ENCODE data around the gene PKD1.
"Not testable (repeated sequence)": the region's sequence is repeated elsewhere in the genome, so short reads cannot be mapped to it uniquely, and the experiment has no call there.

Gene PKD1

DNA sequence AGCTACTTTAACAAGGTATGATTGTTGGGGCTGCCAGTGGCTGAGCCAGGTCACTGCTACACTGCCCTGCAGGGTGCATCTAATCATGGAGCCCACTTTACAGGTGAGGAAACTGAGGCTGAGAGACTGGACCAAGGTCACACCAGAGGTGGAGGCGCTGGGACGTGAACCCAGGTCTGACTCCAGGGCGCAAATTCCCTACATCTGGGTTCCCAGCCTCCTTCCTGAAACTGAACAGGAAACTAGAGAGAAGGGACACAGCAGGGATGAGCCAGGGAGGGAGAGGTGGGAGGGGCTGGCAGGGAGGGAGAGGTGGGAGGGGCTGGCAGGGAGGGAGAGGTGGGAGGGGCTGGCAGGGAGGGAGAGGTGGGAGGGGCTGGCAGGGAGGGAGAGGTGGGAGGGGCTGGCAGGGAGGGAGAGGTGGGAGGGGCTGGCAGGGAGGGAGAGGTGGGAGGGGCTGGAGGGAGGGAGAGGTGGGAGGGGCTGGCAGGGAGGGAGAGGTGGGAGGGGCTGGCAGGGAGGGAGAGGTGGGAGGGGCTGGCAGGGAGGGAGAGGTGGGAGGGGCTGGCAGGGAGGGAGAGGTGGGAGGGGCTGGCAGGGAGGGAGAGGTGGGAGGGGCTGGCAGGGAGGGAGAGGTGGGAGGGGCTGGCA, 7.9 kb downstream of the PKD1 start:
- not testable (repeated sequence) for H3K27me3 ChIP-seq (ENCODE audit: control insufficient read depth in 1 of 2, insufficient read depth in 1 of 2, low read length in 2 of 2); H3K4me3 ChIP-seq (ENCODE audit: insufficient read depth in 1 of 2, low read depth in 1 of 2, low read length in 2 of 2); H3K36me3 ChIP-seq (ENCODE audit: control insufficient read depth in 1 of 2, insufficient read depth in 2 of 2, low read depth in 1 of 2, low read length in 2 of 2); H3K4ac ChIP-seq (ENCODE audit: low read depth in 1 of 2, low read length in 2 of 2); H2AK5ac ChIP-seq (ENCODE audit: low read length, severe bottlenecking); H2BK5ac ChIP-seq (ENCODE audit: low read depth, low read length, poor library complexity, severe bottlenecking); H3K14ac ChIP-seq (ENCODE audit: low read length in 2 of 2); H2AFZ ChIP-seq (ENCODE audit: low read depth, low read length); H3K9me3 ChIP-seq (ENCODE audit: control insufficient read depth, low read length); H2BK120ac ChIP-seq (ENCODE audit: low read depth, low read length); H3K79me1 ChIP-seq (replicated peaks; ENCODE audit: low read length, poor library complexity, severe bottlenecking); H3K18ac ChIP-seq (ENCODE audit: low read depth in 1 of 2, low read length in 2 of 2); H3K4me2 ChIP-seq (ENCODE audit: low read length, poor library complexity, severe bottlenecking); H3K9ac ChIP-seq (ENCODE audit: low read length); H4K8ac ChIP-seq (ENCODE audit: low read length); H3K23ac ChIP-seq (ENCODE audit: low read length in 2 of 2); H2BK12ac ChIP-seq (ENCODE audit: low read length in 2 of 2); H4K91ac ChIP-seq (ENCODE audit: low read length); H2BK15ac ChIP-seq (ENCODE audit: low read depth, poor library complexity, severe bottlenecking)
- DNase-seq, result peak; percentile 58
- Histone ChIP-seq H3K27ac (ENCODE audit: low read length, poor library complexity, severe bottlenecking) (peak overlapping the region; percentile 67), H3K4me1 (ENCODE audit: control insufficient read depth, insufficient read depth, low read depth, low read length) (peaks cover 44% of the 10 kb centered on the region)
- 0% methylated on average over 1 of the region's 3 CpGs for WGBS

DNA sequence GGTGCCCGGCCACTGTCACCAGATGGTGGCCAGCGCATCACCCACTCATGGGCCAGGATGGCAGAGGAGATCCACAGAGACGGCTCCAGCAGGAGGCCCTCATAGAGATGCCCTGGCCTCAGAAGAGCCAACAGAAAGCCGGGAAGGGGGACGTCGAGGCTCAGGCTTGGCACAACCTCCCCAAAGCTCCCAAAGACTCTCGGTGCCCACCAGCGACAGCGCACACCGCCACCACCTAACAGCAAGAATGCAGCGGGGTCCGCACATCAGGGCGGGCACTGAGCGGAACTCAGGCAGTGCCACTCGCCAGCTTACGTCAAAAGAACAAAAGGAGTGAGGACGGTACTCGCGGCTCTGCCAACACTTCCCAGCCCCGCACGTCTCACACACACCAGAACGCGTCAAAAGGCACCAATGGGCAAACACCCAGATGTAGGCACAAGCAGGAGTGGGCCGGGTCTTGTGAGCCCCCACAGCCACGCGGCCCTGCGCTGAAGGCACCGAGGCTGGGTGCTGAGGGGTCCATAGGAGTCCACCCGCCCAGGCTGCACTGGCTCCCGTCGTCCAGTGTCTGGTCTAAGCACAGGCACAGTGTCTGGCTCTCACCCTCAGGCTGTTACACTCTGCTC, 8.7 kb downstream of the PKD1 start:
- H2AK5ac ChIP-seq (ENCODE audit: low read length, severe bottlenecking), result peak overlapping the region; percentile 28
- H3K4me1 ChIP-seq (ENCODE audit: control insufficient read depth, insufficient read depth, low read depth, low read length), result peaks cover 49% of the 10 kb centered on the region
- H3K4me2 ChIP-seq (ENCODE audit: low read length, poor library complexity, severe bottlenecking); H2BK15ac ChIP-seq (ENCODE audit: low read depth, poor library complexity, severe bottlenecking); H3K36me3 ChIP-seq (ENCODE audit: control insufficient read depth in 1 of 2, insufficient read depth in 2 of 2, low read depth in 1 of 2, low read length in 2 of 2); H2AFZ ChIP-seq (ENCODE audit: low read depth, low read length); H3K9me3 ChIP-seq (ENCODE audit: control insufficient read depth, low read length); H2BK5ac ChIP-seq (ENCODE audit: low read depth, low read length, poor library complexity, severe bottlenecking); H3K27me3 ChIP-seq (ENCODE audit: control insufficient read depth in 1 of 2, insufficient read depth in 1 of 2, low read length in 2 of 2); DNase-seq; H3K23ac ChIP-seq (ENCODE audit: low read length in 2 of 2); H3K79me1 ChIP-seq (replicated peaks; ENCODE audit: low read length, poor library complexity, severe bottlenecking); H3K4me3 ChIP-seq (ENCODE audit: insufficient read depth in 1 of 2, low read depth in 1 of 2, low read length in 2 of 2): not testable (repeated sequence)
- peak overlapping the region; percentile 17 for H3K27ac ChIP-seq (ENCODE audit: low read length, poor library complexity, severe bottlenecking)
- peak overlapping the region; percentile 85 for H4K8ac ChIP-seq (ENCODE audit: low read length)
- H4K91ac ChIP-seq (ENCODE audit: low read length), result peak overlapping the region; percentile 93
- H2BK12ac ChIP-seq (ENCODE audit: low read length in 2 of 2), result peak overlapping the region; percentile 89 to 90
- H3K18ac ChIP-seq (ENCODE audit: low read depth in 1 of 2, low read length in 2 of 2), result peak overlapping the region; percentile 60 to 92
- WGBS, result 95% methylated on average over 24 of the region's 31 CpGs
- peak overlapping the region; percentile 38 for H2BK120ac ChIP-seq (ENCODE audit: low read depth, low read length)
- peak overlapping the region in 1 of 2 experiments; percentile 29 for H3K14ac ChIP-seq (ENCODE audit: low read length in 2 of 2)
- H3K4ac ChIP-seq (ENCODE audit: low read depth in 1 of 2, low read length in 2 of 2), result peak overlapping the region; percentile 39 to 71
- peak overlapping the region; percentile 32 for H3K9ac ChIP-seq (ENCODE audit: low read length)

DNA sequence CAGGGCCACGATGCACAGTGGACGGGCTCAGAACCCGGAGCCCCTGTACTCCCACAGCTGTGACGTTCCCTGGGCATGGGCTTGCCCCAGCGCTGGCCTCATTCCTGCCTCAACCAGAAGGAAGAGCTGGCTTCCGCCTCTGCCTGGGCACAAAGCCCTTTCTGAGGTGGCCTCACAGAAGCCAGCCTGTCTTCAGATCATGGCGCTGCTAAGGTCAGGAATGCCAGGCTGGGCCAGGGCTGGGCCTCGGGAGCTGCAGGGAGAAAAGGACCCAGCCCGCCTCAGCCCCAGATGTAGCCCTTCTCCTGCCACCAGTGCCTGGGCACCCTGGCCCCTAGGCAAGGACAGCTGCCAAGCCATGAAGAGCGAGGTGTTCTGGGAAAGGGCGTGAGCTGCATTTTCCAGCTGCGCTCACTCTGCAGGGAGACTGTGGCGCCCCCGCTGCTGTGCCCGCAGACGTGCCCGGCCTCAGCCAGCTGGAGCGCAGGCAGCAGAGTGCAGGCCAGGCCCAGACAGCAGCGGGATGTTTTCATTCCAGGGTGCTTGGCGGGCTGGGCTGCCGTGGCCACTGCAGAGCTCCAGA, 9.4 kb downstream of the PKD1 start:
- H3K27me3 ChIP-seq (ENCODE audit: control insufficient read depth in 1 of 2, insufficient read depth in 1 of 2, low read length in 2 of 2); H3K4me3 ChIP-seq (ENCODE audit: insufficient read depth in 1 of 2, low read depth in 1 of 2, low read length in 2 of 2); H3K23ac ChIP-seq (ENCODE audit: low read length in 2 of 2); H3K14ac ChIP-seq (ENCODE audit: low read length in 2 of 2); H2AK5ac ChIP-seq (ENCODE audit: low read length, severe bottlenecking); H3K9ac ChIP-seq (ENCODE audit: low read length); DNase-seq; H3K4me2 ChIP-seq (ENCODE audit: low read length, poor library complexity, severe bottlenecking); H2BK5ac ChIP-seq (ENCODE audit: low read depth, low read length, poor library complexity, severe bottlenecking); H3K9me3 ChIP-seq (ENCODE audit: control insufficient read depth, low read length); H2AFZ ChIP-seq (ENCODE audit: low read depth, low read length); H3K79me1 ChIP-seq (replicated peaks; ENCODE audit: low read length, poor library complexity, severe bottlenecking); H3K36me3 ChIP-seq (ENCODE audit: control insufficient read depth in 1 of 2, insufficient read depth in 2 of 2, low read depth in 1 of 2, low read length in 2 of 2): not testable (repeated sequence)
- Histone ChIP-seq H2BK15ac (ENCODE audit: low read depth, poor library complexity, severe bottlenecking) (peak overlapping the region; percentile 98), H3K4me1 (ENCODE audit: control insufficient read depth, insufficient read depth, low read depth, low read length) (peaks cover 55% of the 10 kb centered on the region), H3K4ac (ENCODE audit: low read depth in 1 of 2, low read length in 2 of 2) (peak overlapping the region in 1 of 2 experiments; percentile 43), H4K91ac (ENCODE audit: low read length) (peak overlapping the region; percentile 99), H3K27ac (ENCODE audit: low read length, poor library complexity, severe bottlenecking) (peak overlapping the region; percentile 96), H2BK120ac (ENCODE audit: low read depth, low read length) (peak overlapping the region; percentile 49), H2BK12ac (ENCODE audit: low read length in 2 of 2) (peak overlapping the region; percentile 59 to 67), H4K8ac (ENCODE audit: low read length) (peak overlapping the region; percentile 55), H3K18ac (ENCODE audit: low read depth in 1 of 2, low read length in 2 of 2) (peak overlapping the region; percentile 14 to 54)
- 89% methylated on average over 21 of the region's 21 CpGs for WGBS

DNA sequence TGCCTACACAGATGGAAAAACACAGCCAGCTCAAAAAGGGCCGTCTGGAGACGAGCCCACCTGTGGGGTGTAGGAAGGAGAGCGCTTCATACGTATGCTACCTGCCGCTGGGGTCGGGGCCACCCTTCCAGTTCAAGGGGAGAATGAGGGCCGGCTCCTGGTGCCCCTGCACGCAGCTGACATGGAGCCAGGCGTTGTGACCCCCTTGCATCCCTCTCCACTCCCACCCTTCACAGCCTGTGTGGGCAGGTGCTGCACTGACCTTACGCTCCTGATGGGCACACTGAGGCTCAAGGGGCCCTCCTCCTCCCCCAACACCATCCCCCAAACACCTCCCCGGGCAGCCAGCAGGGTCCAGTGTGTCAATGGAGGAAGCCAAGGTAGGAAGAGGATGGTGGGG, 10.1 kb downstream of the PKD1 start:
- peak overlapping the region; percentile 98 for H2BK15ac ChIP-seq (ENCODE audit: low read depth, poor library complexity, severe bottlenecking)
- H3K4ac ChIP-seq (ENCODE audit: low read depth in 1 of 2, low read length in 2 of 2), result peak overlapping the region; percentile 49 to 82
- not testable (repeated sequence) for H3K27me3 ChIP-seq (ENCODE audit: control insufficient read depth in 1 of 2, insufficient read depth in 1 of 2, low read length in 2 of 2); H3K79me1 ChIP-seq (replicated peaks; ENCODE audit: low read length, poor library complexity, severe bottlenecking); H2AFZ ChIP-seq (ENCODE audit: low read depth, low read length); H3K9me3 ChIP-seq (ENCODE audit: control insufficient read depth, low read length); DNase-seq; H3K36me3 ChIP-seq (ENCODE audit: control insufficient read depth in 1 of 2, insufficient read depth in 2 of 2, low read depth in 1 of 2, low read length in 2 of 2); H3K23ac ChIP-seq (ENCODE audit: low read length in 2 of 2)
- peak overlapping the region in 1 of 2 experiments; percentile 65 for H3K4me3 ChIP-seq (ENCODE audit: insufficient read depth in 1 of 2, low read depth in 1 of 2, low read length in 2 of 2)
- H3K27ac ChIP-seq (ENCODE audit: low read length, poor library complexity, severe bottlenecking), result peak overlapping the region; percentile 96
- WGBS, result 73% methylated on average over 7 of the region's 11 CpGs
- peak overlapping the region; percentile 64 for H2BK120ac ChIP-seq (ENCODE audit: low read depth, low read length)
- H3K18ac ChIP-seq (ENCODE audit: low read depth in 1 of 2, low read length in 2 of 2), result peak overlapping the region; percentile 77 to 94
- H3K14ac ChIP-seq (ENCODE audit: low read length in 2 of 2), result peak overlapping the region in 1 of 2 experiments; percentile 59
- peak overlapping the region; percentile 63 for H2AK5ac ChIP-seq (ENCODE audit: low read length, severe bottlenecking)
- peak overlapping the region; percentile 99 for H4K91ac ChIP-seq (ENCODE audit: low read length)
- peak overlapping the region; percentile 82 for H3K9ac ChIP-seq (ENCODE audit: low read length)
- peak overlapping the region; percentile 61 for H2BK5ac ChIP-seq (ENCODE audit: low read depth, low read length, poor library complexity, severe bottlenecking)
- peak overlapping the region; percentile 64 for H4K8ac ChIP-seq (ENCODE audit: low read length)
- H3K4me1 ChIP-seq (ENCODE audit: control insufficient read depth, insufficient read depth, low read depth, low read length), result peaks cover 55% of the 10 kb centered on the region
- H3K4me2 ChIP-seq (ENCODE audit: low read length, poor library complexity, severe bottlenecking), result peak overlapping the region; percentile 44
- H2BK12ac ChIP-seq (ENCODE audit: low read length in 2 of 2), result peak overlapping the region; percentile 86 to 93

All from mesenchymal stem cell (in vitro differentiated cells and primary cell).